ENCODE data around the gene KRTAP26-1. TPM values are rescaled to one million over a fixed set of nuclear protein-coding genes. Genes with fewer than 3 reads are reported as not detected.

Gene KRTAP26-1, protein sequence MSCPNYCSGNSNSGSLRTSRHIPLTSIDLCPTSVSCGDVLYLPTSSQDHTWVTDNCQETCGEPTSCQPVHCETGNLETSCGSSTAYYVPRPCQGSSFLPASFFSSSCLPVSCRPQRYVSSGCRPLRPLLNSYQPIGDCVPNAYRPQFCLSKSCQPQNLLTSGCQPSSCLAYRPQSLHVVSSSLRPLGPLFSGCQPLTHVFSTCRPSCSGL
- not detected for total RNA-seq
- long read RNA-seq, result 0 reads

DNA sequence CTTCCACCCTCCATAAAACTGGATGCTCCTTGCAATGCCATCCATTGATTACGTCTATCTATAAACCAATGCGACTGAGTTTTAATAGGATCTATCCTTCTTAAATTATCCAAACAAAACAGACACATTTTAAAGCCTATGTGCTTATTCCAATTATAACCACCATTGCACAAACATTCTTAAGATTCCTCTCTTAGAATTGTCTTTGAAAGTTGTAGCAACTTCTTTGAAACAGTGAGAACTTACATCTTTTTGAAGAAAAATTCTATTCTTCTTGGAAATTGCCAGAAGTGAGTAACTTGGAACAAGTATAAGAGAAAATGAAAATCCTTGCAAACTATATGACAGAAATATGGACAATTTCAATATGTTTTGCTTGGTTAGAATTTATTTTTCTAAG, at the start of gene KRTAP26-1:
Gene KRTAP26-1, minus strand, starts transcription at position 101 of the 400 bp plus-strand sequence. CDS start 280 bp downstream, outside the sequence.
- intact Hi-C loops (cut with DNase I), result no loop called here
- no peak for DNase-seq (ENCODE audit: low spot score)

- DNase-seq (ENCODE audit: low spot score), result no peak
- intact Hi-C loops (cut with DNase I), result no loop called here
These were observed 35.8 kb upstream of the KRTAP26-1 start for GRCh38 chr21:30355906-30356305.

DNA sequence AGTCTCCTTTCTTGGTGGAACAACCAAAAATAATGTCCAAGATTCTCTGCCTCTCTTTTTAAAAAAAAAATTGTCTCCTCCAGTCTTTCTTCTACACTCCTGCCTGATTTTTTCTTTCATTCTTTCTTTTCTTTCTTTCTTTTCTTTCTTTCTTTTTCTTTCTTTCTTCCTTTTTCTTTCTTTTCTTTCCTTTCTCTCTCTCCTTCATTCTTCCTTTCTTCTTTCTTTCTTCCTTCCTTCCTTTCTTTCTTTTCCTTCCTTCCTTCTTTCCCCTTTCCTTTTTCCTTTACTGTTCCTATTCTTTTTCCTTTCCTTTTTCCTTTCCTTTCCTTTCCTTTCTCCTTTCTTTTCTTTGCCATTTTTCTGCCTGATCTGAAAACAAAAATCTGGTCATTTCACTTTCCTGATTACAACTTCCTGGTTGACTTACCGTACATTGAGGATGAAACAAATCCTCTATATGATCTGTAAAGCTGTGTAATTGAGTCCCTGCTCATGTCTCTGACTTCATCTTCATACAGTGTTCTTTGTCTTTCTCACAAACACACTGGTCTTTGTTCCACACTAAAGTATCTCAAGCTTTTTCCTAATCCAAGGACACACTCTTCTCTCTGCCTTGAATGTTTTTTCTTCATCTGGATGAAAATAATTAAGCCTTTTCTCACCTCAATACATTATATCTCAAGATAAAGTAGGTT, 34.3 kb upstream of the KRTAP26-1 start:
- intact Hi-C loops (cut with DNase I), result no loop called here
- no peak for DNase-seq (ENCODE audit: low spot score)

GRCh38 chr21:30351534-30351933, 31.4 kb upstream of the KRTAP26-1 start:
- intact Hi-C loops (cut with DNase I), result no loop called here
- no peak for DNase-seq (ENCODE audit: low spot score)

GRCh38 chr21:30349572-30349971, 29.5 kb upstream of the KRTAP26-1 start:
- intact Hi-C loops (cut with DNase I), result loop anchor here (10.0 kb wide), 1 partner anchor 55 kb away; no protein-coding TSS in a partner anchor
- no peak for DNase-seq (ENCODE audit: low spot score)

GRCh38 chr21:30348506-30348905, 28.4 kb upstream of the KRTAP26-1 start, which contains the start of gene KRTAP23-1:
Gene KRTAP23-1, minus strand, starts transcription at chr21:30348606. Its CDS starts 0 bp downstream, at chr21:30348606.
- no peak for DNase-seq (ENCODE audit: low spot score)
- intact Hi-C loops (cut with DNase I), result loop anchor here (10.0 kb wide), 1 partner anchor 56 kb away; no protein-coding TSS in a partner anchor

- no peak for DNase-seq (ENCODE audit: low spot score)
- intact Hi-C loops (cut with DNase I), result loop anchor here (10.0 kb wide), 1 partner anchor 60 kb away; no protein-coding TSS in a partner anchor
These were observed 24.9 kb upstream of the KRTAP26-1 start for GRCh38 chr21:30345014-30345413.

DNA sequence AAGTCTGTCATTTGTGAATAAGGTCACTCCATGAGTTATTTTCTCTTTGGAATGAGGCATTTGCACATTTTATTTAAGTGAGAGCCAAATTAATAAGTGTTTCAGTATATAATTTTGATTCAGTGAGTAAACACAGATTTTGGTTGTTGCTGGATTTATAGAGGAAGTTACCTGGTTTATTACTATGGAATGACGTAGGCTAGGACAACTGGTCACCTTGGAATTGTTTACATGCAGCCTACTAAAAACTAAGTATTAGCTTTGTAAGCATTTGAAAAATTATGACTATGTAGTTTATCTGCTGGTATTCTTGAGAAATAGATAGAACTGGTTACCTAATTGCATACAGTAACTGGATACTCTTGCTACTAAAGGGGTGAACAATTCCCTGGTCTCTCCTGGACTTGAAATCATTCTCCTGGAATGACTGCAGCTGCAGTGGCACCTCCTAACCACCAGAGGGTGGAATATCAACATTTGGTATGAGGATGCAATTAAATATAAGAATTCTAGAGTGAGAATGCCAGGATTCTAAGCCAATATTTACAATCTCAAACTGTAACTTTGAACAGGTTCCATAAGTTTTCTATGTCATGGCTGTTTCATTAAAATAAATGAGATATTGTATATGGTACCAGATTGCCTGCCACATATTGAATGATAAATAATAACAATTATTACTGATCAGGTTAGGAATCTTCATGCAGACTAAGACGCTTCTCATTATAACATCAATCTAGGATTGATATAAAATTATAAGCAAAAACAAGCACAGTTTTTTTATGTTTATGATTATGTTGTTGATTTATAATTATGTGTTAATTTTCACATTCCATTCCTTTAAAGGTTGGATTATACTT, 20.8 kb upstream of the KRTAP26-1 start:
- intact Hi-C loops (cut with DNase I), result loop anchor here (2.0 to 10.0 kb wide), 3 partner anchors 64 to 746 kb away; partner anchors contain the start of gene KRTAP13-4
- DNase-seq (ENCODE audit: low spot score), result no peak

GRCh38 chr21:30338717-30339116, 18.6 kb upstream of the KRTAP26-1 start:
- DNase-seq (ENCODE audit: low spot score), result no peak
- intact Hi-C loops (cut with DNase I), result no loop called here

GRCh38 chr21:30337772-30338171, 17.7 kb upstream of the KRTAP26-1 start:
- intact Hi-C loops (cut with DNase I), result no loop called here
- DNase-seq (ENCODE audit: low spot score), result no peak

DNA sequence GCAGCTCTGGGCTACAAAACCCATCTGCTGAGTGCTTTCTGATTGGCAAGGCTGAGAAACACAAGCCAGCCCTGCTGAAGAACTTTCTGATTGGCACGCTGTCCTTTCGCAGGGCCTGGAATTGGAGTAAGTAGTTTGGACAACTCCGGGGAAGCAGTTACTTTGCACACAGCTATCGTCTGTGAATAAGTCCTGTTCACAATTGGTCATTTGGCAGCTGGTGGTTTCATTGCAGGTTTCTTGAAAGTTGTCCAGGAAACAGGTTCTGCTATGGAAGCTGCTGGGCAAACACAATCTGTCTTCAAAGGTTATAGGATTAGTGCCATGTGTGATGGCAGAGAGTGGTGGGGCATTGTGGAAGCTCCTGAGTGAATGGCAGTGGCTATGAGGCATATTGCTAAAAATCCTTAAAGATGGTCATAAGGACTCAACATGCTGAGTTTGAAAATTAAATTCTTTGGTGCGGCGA, 17.2 kb upstream of the KRTAP26-1 start, which contains the start of gene KRTAP27-1:
Gene KRTAP27-1, minus strand, starts transcription at position 419 of the 469 bp plus-strand sequence. Its CDS starts 26 bp downstream, at position 393.
- no peak for DNase-seq (ENCODE audit: low spot score)
- intact Hi-C loops (cut with DNase I), result no loop called here

GRCh38 chr21:30336596-30336995, 16.5 kb upstream of the KRTAP26-1 start:
- intact Hi-C loops (cut with DNase I), result no loop called here
- no peak for DNase-seq (ENCODE audit: low spot score)

DNA sequence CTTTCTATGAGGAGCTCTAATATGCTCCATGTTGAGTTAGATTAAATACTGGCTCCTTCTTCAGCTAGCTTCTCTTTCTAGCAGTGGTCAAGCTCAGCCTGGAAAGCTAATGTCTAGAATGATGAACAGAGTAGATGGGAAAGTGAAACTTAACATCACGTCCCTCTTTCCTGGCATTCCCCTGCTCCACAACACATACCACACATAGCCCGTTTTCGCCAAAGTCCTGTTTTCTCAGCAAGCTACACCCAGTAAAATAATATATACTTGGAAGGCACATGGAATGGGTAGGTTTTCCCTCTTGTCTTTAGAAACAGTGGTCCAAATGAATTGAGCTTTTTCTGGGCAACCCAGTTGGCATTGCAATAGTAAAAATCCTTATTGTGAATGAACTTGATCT, 13.6 kb upstream of the KRTAP26-1 start:
- intact Hi-C loops (cut with DNase I), result no loop called here
- no peak for DNase-seq (ENCODE audit: low spot score)

DNA sequence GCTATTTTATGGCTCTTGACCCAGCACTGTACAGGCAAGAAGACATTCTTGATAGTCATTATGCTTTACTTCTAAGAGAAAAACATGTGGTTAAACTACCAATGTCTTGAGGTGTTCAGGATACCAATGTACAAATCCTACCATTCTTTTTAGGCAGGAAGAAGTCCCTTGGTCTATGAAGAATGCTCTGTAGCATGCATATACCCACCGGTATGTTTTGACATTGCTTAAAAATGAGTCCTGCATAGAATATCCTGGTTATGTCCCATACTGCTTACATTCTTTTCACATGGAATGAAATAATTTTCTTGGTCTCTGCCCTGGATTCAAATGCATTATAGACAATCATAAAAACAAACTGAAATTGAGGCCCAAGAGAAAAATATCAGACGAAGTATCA, 12.6 kb upstream of the KRTAP26-1 start:
- no peak for DNase-seq (ENCODE audit: low spot score)
- intact Hi-C loops (cut with DNase I), result no loop called here

- no peak for DNase-seq (ENCODE audit: low spot score)
- intact Hi-C loops (cut with DNase I), result no loop called here
These were observed 9.2 kb upstream of the KRTAP26-1 start for GRCh38 chr21:30329203-30329875.

- no peak for DNase-seq (ENCODE audit: low spot score)
- intact Hi-C loops (cut with DNase I), result no loop called here
These were observed 6.3 kb upstream of the KRTAP26-1 start for GRCh38 chr21:30326390-30326789.

- intact Hi-C loops (cut with DNase I), result no loop called here
These were observed 4.4 kb downstream of the KRTAP26-1 start for GRCh38 chr21:30315701-30316100.

DNA sequence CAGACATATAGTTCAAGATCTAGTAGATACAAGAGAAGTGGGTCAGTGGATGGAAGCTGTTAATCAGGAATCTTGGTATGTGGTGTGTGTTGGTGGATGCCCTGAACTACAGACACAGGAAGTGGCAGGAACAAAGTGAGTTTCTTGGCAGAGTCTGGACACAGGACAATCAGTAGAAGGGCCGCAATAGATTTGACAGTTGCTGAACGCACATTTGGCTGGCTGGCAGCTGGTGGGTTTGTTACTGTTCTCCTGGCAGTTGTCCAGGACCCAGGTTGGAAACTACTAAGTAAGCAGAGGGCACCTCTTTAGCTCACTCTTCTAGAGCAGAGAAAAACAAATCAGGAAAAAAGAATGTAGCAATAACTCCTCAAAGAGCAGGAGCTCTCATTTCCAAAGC, 13.2 kb downstream of the KRTAP26-1 start:
- no peak for DNase-seq (ENCODE audit: low spot score)
- intact Hi-C loops (cut with DNase I), result no loop called here

More at GRCh38 chr21:30315701-30316100, 4.4 kb downstream of the KRTAP26-1 start:
- no peak for DNase-seq (ENCODE audit: low spot score)

- intact Hi-C loops (cut with DNase I), result no loop called here
- no peak for DNase-seq (ENCODE audit: low spot score)
These were observed 15.0 kb downstream of the KRTAP26-1 start for GRCh38 chr21:30305136-30305535.
